ENCODE measurements around the gene RAPGEF1.

GRCh38 chr9:131546336-131547084 is 193.4 kb downstream of the RAPGEF1 start:
- TF ChIP-seq CTCF (IDR thresholded peaks at IDR 0.05) (no peak), EZH2 (IDR thresholded peaks at IDR 0.05) (no peak), EZH2phosphoT487 (IDR thresholded peaks at IDR 0.05) (no peak)
